GM21390 (cell line): ENCODE results near the gene MXD4.

Source experiments
- ATAC-seq: cut with Tn5 transposase; IDR thresholded peaks from one replicate; pipeline ENCODE4 v1.9.1; 2021; ENCODE audit not compliant: unreplicated experiment

Gene MXD4, protein sequence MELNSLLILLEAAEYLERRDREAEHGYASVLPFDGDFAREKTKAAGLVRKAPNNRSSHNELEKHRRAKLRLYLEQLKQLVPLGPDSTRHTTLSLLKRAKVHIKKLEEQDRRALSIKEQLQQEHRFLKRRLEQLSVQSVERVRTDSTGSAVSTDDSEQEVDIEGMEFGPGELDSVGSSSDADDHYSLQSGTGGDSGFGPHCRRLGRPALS

GRCh38 chr4:2261853-2262144 is at the start of gene MXD4:
Gene MXD4 (minus strand): TSS chr4:2262109. CDS start chr4:2261980, 129 bp downstream.
- ATAC-seq: peak; percentile 2

- no peak for ATAC-seq
Observed at GRCh38 chr4:2306773-2307410, 45.0 kb upstream of the MXD4 start.

GRCh38 chr4:2305766-2306501 is 44.0 kb upstream of the MXD4 start:
- no peak for ATAC-seq

DNA sequence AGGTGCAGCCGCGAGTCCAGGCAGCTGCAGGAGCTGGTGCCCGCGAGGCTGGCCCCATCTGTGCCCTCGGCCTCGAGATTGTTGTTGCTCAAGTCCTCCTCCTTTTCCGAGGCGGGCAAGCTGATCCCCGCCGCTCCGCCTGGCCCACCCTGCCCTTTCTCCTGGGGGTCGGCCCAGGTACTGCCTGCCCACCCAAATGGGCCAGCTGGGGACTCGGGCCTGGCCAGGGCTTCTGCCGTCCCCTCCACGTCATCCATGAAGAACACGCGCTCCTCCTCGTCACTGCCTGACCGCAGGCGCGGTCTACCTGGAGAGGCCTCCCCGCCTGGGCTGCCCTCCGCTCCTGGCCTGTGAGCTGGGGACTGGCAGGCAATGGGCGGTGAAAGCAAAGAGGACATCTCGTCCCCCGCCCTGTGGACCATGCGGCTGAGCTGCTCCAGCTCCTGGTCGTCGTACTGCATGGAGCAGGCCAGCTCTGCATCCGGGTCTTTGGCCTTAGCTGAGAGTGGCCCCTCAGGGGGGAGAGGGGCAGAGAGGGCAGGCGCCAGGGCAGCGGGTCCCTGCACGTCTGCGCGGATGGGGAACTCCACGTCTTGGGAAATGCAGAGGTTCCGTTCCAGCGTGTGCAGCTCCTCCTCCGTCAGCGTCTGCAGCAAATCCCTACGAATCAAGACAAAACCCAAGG is 43.1 kb upstream of the MXD4 start:
- ATAC-seq: no peak

DNA sequence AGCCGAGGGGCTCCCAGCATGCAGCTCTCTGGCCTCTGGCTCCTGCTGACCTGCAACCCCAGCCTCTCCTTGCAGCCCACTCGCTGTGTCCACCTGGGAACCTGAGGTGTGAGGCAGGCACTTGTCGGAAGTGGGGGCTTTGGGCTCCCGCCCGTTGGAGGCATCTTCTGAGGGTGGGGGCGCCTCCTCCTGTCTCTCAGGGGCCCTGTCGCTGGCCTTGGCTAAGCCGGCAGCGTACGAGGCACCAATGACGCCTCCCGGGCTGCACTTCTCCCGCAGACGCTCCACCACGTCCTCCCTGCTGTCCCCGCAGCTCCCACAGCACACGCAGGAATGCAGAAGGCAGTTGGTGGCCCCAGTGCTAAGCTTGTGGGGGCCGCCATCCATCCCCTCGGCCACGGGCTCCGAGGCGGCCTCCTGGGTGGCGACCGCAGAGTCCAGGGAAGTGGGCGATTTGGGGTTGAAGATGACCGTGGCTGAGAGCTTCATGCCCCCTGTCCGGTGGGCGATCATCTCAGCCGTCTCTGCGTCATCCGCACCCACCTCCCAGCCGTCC is 42.5 kb upstream of the MXD4 start:
- ATAC-seq: no peak

DNA sequence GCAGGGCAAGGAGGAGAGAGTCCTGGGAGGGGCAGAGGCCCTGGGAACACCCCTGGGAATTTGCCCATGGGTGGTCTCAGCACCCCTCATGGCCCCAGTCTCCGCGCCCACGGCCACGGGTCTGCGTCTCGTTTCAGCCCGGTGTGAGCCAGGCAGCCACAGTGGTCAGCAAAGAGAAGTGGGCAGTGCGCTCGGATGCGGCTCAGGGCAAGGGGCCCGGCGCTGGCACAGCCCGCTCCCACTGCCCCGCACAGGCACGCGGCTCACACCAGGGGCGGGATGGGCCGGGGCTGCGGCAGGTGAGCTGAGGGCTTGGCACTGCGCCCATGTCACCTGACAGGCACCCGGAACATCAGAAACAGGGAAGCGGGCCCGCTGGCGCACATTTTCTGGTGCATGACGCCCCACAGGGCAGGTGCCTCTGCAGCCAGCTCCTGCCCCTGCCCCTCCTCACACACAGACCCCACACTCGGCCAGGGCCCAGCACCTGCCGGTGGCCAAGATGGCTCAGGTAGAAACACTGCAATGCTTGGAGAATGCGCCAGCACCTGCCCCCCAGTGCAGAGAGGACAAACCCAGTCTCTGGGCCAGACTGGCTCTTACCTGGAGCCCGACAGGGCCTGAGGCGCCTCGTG is 41.9 kb upstream of the MXD4 start:
- no peak for ATAC-seq

GRCh38 chr4:2303121-2303685 is 41.3 kb upstream of the MXD4 start:
- ATAC-seq: no peak

- no peak for ATAC-seq
Observed at GRCh38 chr4:2302387-2303119, 40.6 kb upstream of the MXD4 start.

DNA sequence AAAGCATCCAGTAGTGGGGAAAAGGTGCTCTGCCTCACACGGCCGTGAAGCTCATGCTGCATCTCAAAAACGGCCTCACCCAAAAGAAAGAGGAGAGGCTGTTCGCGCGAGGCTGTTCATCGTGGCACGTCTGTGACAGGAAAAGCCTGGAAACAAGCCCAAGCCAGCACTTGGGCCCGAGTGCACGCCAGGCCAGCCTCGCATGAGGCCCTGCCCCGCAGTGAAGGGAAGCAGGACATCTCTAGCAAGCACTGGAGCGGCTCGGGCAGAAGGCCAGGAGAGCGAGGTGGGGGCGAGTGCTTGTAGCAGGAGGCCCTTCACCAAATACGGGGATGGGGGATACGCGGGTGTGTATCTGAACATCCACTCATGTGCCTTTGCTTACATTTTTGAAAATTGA is 39.9 kb upstream of the MXD4 start:
- no peak for ATAC-seq

GRCh38 chr4:2301225-2301642 is 39.3 kb upstream of the MXD4 start:
- no peak for ATAC-seq

DNA sequence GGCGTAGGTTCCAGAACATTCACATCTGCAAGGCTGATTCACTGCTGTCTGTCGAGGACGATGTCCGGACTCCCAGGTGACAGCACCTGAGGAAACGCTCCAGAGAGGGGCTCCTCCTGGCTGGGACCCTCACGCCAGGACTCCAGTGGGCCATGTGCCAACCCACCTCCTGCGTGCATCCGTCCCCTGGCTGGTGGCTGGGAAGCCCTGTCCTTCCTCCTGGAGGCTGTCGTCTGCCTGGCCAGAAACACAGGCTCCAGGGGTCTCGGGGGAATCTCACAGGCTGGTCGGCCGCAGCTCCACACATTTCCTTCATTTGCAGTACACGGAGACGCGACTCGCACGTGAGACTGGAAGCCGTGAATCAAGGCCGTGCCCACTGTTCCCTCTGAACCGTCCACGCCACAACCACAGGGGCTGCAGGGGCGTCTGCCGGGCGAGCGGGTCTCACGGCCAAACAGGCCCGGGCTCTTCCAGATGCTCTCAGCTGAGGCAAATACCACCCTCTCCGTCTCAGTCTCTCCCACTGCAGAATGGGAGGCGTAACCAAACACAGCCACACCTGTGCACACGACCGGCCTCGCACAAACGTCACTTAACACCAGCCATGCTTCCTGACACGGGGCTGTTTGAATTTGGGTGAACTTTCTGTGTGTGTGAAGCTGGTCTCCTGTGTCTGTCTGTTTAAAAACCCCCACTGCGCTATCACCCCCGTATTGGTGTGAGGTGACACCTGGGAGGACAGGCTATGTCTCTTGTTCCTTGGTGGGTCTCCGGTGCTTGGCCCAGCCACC is 38.7 kb upstream of the MXD4 start:
- ATAC-seq: no peak

DNA sequence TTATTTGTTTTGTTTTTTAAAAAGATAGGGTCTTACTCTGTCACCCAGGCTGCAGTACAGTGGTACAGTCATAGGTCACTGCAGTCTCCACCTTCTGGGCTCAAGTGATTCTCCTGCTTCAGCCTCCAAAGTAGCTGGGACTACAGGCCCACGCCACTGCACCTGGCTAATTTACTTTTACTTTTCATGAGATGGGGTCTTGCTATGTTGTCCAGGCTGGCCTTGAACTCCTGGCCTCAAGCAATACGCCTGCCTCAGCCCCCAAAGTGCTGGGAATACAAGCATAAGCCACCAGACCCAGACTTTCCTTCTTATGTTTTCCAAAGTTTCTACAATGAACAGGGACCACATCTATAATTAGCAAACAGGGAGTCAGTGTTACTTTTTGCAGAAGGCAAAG is 37.9 kb upstream of the MXD4 start:
- no peak for ATAC-seq

GRCh38 chr4:2298532-2298991 is 36.7 kb upstream of the MXD4 start:
- no peak for ATAC-seq

GRCh38 chr4:2297606-2298531 is 36.0 kb upstream of the MXD4 start:
- no peak for ATAC-seq

- ATAC-seq: no peak
Observed at GRCh38 chr4:2296631-2297601, 35.0 kb upstream of the MXD4 start.

GRCh38 chr4:2295900-2296442 is 34.1 kb upstream of the MXD4 start:
- no peak for ATAC-seq

GRCh38 chr4:2295500-2295899 is 33.6 kb upstream of the MXD4 start:
- ATAC-seq: no peak
